ENCODE data around the gene PRKAR1B.

DNA sequence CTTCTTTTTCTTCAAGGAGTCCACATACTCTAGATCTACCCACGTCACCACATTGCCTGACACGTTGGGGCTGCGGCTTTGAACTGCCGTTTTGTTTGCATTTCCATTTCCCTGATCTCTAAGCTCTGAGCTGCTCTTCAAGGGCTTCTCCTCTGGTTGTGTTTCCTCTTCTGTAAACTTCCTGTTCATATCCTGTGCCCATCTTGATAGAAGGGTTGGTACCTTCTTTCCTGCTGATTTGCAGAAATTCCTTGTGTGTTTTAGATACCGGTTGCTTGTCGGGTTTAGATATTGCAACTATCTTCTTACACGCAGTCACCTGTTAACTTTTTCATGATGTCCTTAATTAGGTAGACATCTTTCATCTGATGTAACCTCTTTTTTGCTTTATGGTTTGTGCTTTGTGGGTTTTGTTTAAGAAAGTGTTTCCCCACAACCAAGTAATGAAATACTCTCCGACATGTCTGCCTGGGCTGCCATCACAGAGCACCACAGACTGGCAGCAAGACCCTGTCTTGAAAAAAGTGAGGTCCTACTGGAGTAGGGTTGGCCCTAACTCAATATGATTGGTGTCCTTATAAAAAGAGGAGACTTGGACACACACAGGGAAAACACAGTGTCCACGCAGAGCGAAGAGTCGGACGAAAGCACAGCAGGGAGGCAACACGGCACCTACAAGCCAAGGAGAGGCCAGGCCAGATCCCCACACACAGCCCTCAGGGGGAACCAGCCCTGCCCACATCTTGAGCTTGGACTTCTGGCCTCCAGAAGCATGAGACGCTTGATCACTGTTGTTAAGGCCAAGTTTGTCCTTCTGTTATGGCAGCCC, 108.3 kb downstream of the PRKAR1B start:
- TF ChIP-seq, protein P1, sequence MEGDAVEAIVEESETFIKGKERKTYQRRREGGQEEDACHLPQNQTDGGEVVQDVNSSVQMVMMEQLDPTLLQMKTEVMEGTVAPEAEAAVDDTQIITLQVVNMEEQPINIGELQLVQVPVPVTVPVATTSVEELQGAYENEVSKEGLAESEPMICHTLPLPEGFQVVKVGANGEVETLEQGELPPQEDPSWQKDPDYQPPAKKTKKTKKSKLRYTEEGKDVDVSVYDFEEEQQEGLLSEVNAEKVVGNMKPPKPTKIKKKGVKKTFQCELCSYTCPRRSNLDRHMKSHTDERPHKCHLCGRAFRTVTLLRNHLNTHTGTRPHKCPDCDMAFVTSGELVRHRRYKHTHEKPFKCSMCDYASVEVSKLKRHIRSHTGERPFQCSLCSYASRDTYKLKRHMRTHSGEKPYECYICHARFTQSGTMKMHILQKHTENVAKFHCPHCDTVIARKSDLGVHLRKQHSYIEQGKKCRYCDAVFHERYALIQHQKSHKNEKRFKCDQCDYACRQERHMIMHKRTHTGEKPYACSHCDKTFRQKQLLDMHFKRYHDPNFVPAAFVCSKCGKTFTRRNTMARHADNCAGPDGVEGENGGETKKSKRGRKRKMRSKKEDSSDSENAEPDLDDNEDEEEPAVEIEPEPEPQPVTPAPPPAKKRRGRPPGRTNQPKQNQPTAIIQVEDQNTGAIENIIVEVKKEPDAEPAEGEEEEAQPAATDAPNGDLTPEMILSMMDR (IDR thresholded peaks at IDR 0.05) = no peak
- TF ChIP-seq EZH2 (IDR thresholded peaks at IDR 0.05) = no peak
